ENCODE measurements around the gene CYSLTR1. TPM values are rescaled to one million over a fixed set of nuclear protein-coding genes. Genes with fewer than 3 reads are reported as not detected.

Gene CYSLTR1
- total and polyA plus RNA-seq, 2 of the 4 experiments (the other 2 are of a cell fraction), result not detected

- H2AFZ ChIP-seq (replicated peaks; ENCODE audit: low read length, poor library complexity), result no peak overlapping the region
- POLR2A ChIA-PET (ENCODE audit: unreplicated experiment), result no interaction called here
- H4K5ac ChIP-seq (ENCODE audit: low read depth, low read length), result no peak overlapping the region
- H2AK5ac ChIP-seq (ENCODE audit: low read depth, low read length), result no peak overlapping the region
- no peak overlapping the region for H2AK9ac ChIP-seq (replicated peaks; ENCODE audit: low read depth, low read length, poor library complexity)
- no peaks in the 10 kb centered on the region for H3K79me1 ChIP-seq (ENCODE audit: low read depth in 1 of 2, low read length in 2 of 2)
- TF ChIP-seq MAZ (IDR thresholded peaks at IDR 0.05; ENCODE audit: borderline replicate concordance, low read depth, low read length) (no peak), ELK1 (IDR thresholded peaks at IDR 0.05; ENCODE audit: borderline replicate concordance, low read depth, low read length) (no peak), RFX5 (IDR thresholded peaks at IDR 0.05; ENCODE audit: low read depth, low read length) (no peak), RAD21 (IDR thresholded peaks at IDR 0.05; ENCODE audit: low read length) (no peak), MAFK (IDR thresholded peaks at IDR 0.05; ENCODE audit: low read depth, low read length) (no peak), USF2 (IDR thresholded peaks at IDR 0.05; ENCODE audit: low read depth, low read length) (no peak), RCOR1 (IDR thresholded peaks at IDR 0.05; ENCODE audit: insufficient replicate concordance, low read length) (no peak), CEBPB (IDR thresholded peaks at IDR 0.05; ENCODE audit: low read depth, low read length) (no peak), POLR2A (IDR thresholded peaks at IDR 0.05; ENCODE audit: low read depth, low read length) (no peak), CHD1 (IDR thresholded peaks at IDR 0.05; ENCODE audit: low read depth, low read length) (no peak), NFE2L2 (IDR thresholded peaks at IDR 0.05; ENCODE audit: low read depth, low read length) (no peak), SMC3 (IDR thresholded peaks at IDR 0.05; ENCODE audit: low read depth, low read length) (no peak), CTCF (conservative IDR thresholded peaks at IDR 0.05; ENCODE audit: low read depth, low read length) (no peak), FOS (IDR thresholded peaks at IDR 0.05; ENCODE audit: low read depth, low read length) (no peak), MXI1 (IDR thresholded peaks at IDR 0.05; ENCODE audit: borderline replicate concordance, low read depth, low read length) (no peak), BHLHE40 (IDR thresholded peaks at IDR 0.05; ENCODE audit: low read depth, low read length) (no peak)
- H3K4me1 ChIP-seq (ENCODE audit: control insufficient read depth, insufficient read depth, low read length), result no peaks in the 10 kb centered on the region
- H4K91ac ChIP-seq (ENCODE audit: insufficient read depth, low read depth, low read length), result no peak overlapping the region
- no peak overlapping the region for H3K9ac ChIP-seq (ENCODE audit: low read depth, low read length)
- H3K9me1 ChIP-seq (ENCODE audit: insufficient read depth, low read length), result no peaks in the 10 kb centered on the region
- no peak overlapping the region for H3K4me3 ChIP-seq (ENCODE audit: insufficient read depth, low read depth, low read length)
- DNase-seq (no peak), ATAC-seq (ENCODE audit: low read depth) (no peak)
- no peak overlapping the region for H3K14ac ChIP-seq (replicated peaks; ENCODE audit: low read depth, low read length)
- H4K20me1 ChIP-seq (ENCODE audit: insufficient read depth, low read length), result no peaks in the 10 kb centered on the region
- intact Hi-C loops (cut with micrococcal nuclease), result no loop called here
- H2BK120ac ChIP-seq (ENCODE audit: low read depth, low read length), result no peak overlapping the region
- H2BK5ac ChIP-seq (ENCODE audit: low read depth, low read length, poor library complexity, severe bottlenecking), result no peak overlapping the region
- no peak overlapping the region for H2BK20ac ChIP-seq (ENCODE audit: low read depth, low read length)
- no peak overlapping the region for H3K27ac ChIP-seq (ENCODE audit: insufficient read depth, low read length)
- H3K4ac ChIP-seq (ENCODE audit: low read depth, low read length), result no peak overlapping the region
- in situ Hi-C loops (cut with MboI; ENCODE audit: low sequenced_read_pairs), result no loop called here
- dilution Hi-C loops (cut with HindIII; ENCODE audit: low sequenced_read_pairs, unreplicated experiment), result no loop called here
- no peaks in the 10 kb centered on the region for H3K9me3 ChIP-seq (ENCODE audit: control insufficient read depth, insufficient read depth, low read length)
- no peak overlapping the region for H3K18ac ChIP-seq (ENCODE audit: low read depth, low read length)
- BruUV-seq (replicated peaks), result no TSS peak
- no peak overlapping the region for H2BK15ac ChIP-seq (ENCODE audit: low read depth, low read length)
- CTCF ChIA-PET, result no interaction called here
- no peaks in the 10 kb centered on the region for H3K27me3 ChIP-seq (ENCODE audit: control insufficient read depth, insufficient read depth, low read length)
- H3K4me2 ChIP-seq (ENCODE audit: low read depth, low read length), result no peak overlapping the region
- no peak overlapping the region for H3K56ac ChIP-seq (ENCODE audit: extremely low read depth, insufficient read depth, low read length)
- no peak overlapping the region for H4K8ac ChIP-seq (ENCODE audit: low read depth in 2 of 2, low read length in 2 of 2)
- no peak overlapping the region for H3K23ac ChIP-seq (ENCODE audit: low read depth, low read length)
- no peaks in the 10 kb centered on the region for H3K36me3 ChIP-seq (ENCODE audit: control insufficient read depth, insufficient read depth, low read length)
Observed at GRCh38 chrX:78333521-78333920, 6.1 kb upstream of the CYSLTR1 start.
